Measurements from ENCODE around the gene AFG1L. TPM values are rescaled to one million over a fixed set of nuclear protein-coding genes. Genes with fewer than 3 reads are reported as not detected.

Gene AFG1L
- total and polyA plus RNA-seq, 8 donors = 0.45 to 18.5 (median 2.9) TPM; not detected in 1

DNA sequence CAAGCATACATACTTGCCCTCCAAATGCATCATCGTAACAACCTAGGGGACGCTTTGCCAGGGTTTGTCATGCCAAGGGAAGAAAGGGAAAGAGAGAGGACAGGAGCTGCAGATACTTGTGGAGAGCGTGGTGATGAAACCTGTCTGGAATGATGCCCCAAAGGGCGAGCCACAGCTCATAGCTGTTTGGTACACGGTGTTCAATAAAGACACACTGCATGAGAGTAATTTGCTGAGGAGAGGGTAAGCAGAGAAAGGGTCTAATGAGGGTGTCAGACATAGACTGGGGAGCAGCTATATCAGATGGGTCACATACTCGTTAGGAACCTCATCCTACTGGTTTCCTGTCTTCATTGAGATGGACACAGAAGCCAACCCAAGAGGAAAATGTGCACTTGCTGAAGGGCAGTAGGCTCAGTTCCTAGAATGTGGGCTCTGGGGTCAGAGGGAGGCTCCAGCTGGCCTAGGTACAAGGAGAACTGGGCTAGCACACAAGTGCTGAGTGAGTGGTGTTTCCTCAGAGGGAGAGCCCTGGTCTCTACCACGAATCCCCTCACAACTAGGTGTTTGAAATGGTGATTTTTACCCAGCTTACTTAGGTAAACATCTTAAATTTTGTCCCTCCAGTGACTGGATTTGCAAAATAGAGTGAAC, 260.7 kb downstream of the AFG1L start:
- peak overlapping the region in 1 of 5 donors; percentile 100 for H3K27ac ChIP-seq
- H3K27me3 ChIP-seq = no peaks in the 10 kb centered on the region
- H3K36me3 ChIP-seq = no peaks in the 10 kb centered on the region
- H3K9me3 ChIP-seq = no peaks in the 10 kb centered on the region
- H3K4me3 ChIP-seq = no peak overlapping the region
- no peak for TF ChIP-seq POLR2AphosphoS5 (IDR thresholded peaks at IDR 0.05)
- peaks cover 10 to 21% (median 17%) of the 10 kb centered on the region in 4 donors for H3K4me1 ChIP-seq
- DNase-seq = no peak
- WGBS, 5 donors = 83 to 95% (median 88%) methylated on average over 7 of the region's 7 CpGs
- intact Hi-C loops (cut with DNase I; ENCODE audit: low total_unique reads) = no loop called here

DNA sequence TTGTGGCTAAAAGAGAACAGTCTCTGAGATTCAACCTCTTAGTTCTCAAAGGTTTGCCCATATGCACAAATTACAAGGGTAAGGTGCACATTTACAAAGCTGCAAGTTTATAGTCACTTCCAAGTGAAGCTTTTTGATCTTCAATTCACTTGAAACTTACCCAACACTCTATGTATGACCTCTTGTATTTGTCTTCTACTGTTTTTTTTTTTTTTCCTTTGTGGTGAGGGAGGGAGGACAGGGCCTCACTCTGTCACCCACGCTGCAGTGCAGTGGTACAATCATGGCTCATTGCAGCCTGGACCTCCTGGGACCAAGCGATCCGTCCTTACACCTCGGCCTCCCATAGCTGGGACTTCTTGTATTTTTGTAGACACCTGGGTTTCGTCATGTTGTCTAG, 261.4 kb downstream of the AFG1L start:
- WGBS, 5 donors = 64 to 98% (median 96%) methylated on average over 5 of the region's 5 CpGs
- no peak for DNase-seq
- no peaks in the 10 kb centered on the region for H3K27me3 ChIP-seq
- H3K27ac ChIP-seq = peak overlapping the region in 4 of 5 donors; percentile 36 to 100 (median 100)
- H3K36me3 ChIP-seq = no peaks in the 10 kb centered on the region
- no peaks in the 10 kb centered on the region for H3K9me3 ChIP-seq
- intact Hi-C loops (cut with DNase I; ENCODE audit: low total_unique reads) = no loop called here
- TF ChIP-seq POLR2AphosphoS5 (IDR thresholded peaks at IDR 0.05) (no peak), EP300 (IDR thresholded peaks at IDR 0.05) (no peak)
- TF ChIP-seq, protein P1, sequence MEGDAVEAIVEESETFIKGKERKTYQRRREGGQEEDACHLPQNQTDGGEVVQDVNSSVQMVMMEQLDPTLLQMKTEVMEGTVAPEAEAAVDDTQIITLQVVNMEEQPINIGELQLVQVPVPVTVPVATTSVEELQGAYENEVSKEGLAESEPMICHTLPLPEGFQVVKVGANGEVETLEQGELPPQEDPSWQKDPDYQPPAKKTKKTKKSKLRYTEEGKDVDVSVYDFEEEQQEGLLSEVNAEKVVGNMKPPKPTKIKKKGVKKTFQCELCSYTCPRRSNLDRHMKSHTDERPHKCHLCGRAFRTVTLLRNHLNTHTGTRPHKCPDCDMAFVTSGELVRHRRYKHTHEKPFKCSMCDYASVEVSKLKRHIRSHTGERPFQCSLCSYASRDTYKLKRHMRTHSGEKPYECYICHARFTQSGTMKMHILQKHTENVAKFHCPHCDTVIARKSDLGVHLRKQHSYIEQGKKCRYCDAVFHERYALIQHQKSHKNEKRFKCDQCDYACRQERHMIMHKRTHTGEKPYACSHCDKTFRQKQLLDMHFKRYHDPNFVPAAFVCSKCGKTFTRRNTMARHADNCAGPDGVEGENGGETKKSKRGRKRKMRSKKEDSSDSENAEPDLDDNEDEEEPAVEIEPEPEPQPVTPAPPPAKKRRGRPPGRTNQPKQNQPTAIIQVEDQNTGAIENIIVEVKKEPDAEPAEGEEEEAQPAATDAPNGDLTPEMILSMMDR (IDR thresholded peaks at IDR 0.05) = no peak
- H3K4me3 ChIP-seq = no peak overlapping the region
- H3K4me1 ChIP-seq = peaks cover 10 to 21% (median 17%) of the 10 kb centered on the region in 4 donors

DNA sequence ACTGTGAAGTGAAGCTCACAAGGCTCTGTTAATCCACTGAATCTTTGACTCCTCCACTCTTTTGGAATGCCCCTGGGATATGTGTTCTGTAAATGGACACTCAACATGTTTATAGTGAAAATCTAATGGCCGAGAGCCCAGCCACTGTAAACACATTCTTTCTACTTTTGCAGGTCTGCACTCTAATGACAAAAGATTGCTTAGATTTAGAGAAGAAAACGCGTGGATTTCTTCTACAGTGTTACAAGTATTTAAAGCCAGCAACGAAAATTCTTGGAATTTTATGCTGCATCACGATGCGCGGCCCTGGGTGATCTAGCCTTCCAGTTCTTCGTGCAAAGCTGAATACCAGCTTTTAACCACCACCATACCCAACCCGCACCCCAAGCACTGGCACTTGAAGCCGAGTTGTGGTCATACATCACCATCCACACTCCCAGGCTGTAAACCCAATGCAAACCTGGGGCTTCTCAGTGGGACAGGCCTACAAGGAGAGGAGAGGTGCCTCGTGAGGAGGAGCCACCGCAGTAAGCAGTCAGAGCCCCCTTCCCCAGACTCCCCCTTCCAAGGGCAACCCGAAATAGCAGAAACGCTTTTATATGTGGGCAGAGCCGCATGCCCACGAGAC, 262.1 kb downstream of the AFG1L start:
- TF ChIP-seq POLR2AphosphoS5 (IDR thresholded peaks at IDR 0.05) (peak in 2 of 3 donors; percentile 3 to 22), EP300 (IDR thresholded peaks at IDR 0.05) (no peak)
- WGBS, 5 donors = 28 to 46% (median 35%) methylated on average over 16 of the region's 16 CpGs
- Histone ChIP-seq H3K27ac (peak overlapping the region; percentile 99 to 100 (median 100)), H3K4me3 (peak overlapping the region; percentile 89 to 96 (median 92)), H3K36me3 (peaks cover 0 to 5% (median 0%) of the 10 kb centered on the region in 4 donors), H3K9me3 (no peaks in the 10 kb centered on the region), H3K4me1 (peaks cover 10 to 21% (median 19%) of the 10 kb centered on the region in 4 donors), H3K27me3 (no peaks in the 10 kb centered on the region)
- DNase-seq = peak in 1 of 2 donors; percentile 65
- intact Hi-C loops (cut with DNase I; ENCODE audit: low total_unique reads) = no loop called here

DNA sequence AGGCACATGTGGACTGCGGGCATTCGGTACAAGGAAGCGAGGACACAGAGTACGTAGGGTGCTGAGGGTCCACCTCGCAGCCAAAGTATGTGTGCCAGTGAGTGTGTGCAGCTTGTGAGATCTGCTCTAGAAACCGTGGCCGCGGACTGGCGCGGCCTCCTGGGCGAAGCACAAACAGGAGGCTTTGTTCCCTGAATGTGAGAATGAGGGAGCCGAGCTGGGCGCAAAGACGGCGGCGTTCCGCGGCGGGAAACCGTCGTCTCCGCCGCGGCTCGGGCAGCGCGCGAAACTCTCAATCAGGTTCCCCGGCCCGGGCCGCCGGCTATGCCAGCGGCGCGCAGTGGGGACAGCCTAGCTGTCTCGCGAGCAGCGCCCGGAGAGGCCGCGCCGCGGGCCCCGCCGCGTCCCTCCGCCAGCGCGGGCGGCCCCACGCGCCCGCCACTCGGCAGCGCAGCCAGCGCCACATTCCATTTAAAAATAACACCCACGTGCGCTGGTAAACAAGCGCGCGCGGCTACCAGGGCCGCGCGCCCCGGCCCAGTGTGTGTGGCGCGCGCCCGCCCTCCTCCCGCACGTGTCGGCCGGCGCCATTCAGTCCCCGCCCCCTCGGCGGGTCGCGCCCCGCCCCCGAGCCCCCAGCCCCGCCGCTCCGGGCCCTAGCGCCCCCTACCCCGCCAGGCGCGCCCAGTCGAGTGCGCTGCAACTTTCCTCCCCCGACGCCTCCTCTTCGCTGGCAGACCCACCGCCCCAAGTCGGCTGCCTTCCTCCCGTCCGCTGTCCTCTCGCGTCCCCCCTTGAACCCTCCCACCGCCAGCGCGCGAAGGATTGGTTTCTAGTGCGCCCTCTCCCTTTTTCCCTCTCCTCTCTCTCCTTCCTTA, 262.9 kb downstream of the AFG1L start:
- Histone ChIP-seq H3K4me1 (peaks cover 10 to 26% (median 21%) of the 10 kb centered on the region in 4 donors), H3K36me3 (peaks cover 0 to 5% (median 0%) of the 10 kb centered on the region in 4 donors), H3K27ac (peak overlapping the region; percentile 99 to 100 (median 100)), H3K9me3 (no peaks in the 10 kb centered on the region), H3K27me3 (no peaks in the 10 kb centered on the region), H3K4me3 (peak overlapping the region; percentile 89 to 96 (median 92))
- whole genome bisulfite sequencing, 5 donors = 0 to 1% (median 0%) methylated on average over 46 to 104 of the region's 105 CpGs
- intact Hi-C loops (cut with DNase I; ENCODE audit: low total_unique reads) = no loop called here
- TF ChIP-seq POLR2AphosphoS5 (IDR thresholded peaks at IDR 0.05) = peak in 1 of 3 donors; percentile 2
- TF ChIP-seq, protein P1 (IDR thresholded peaks at IDR 0.05) = peak in 1 of 7 experiments; percentile 24
- no peak for TF ChIP-seq EP300 (IDR thresholded peaks at IDR 0.05)
- TF ChIP-seq POLR2A (IDR thresholded peaks at IDR 0.05) = no peak
- peak; percentile 82 to 93 for DNase-seq

Measured in stomach (tissue), 9 donors.